Heart right ventricle (tissue), 16 donors: ENCODE data around the gene ZFAND2B. TPM values are rescaled to one million over a fixed set of nuclear protein-coding genes. Genes with fewer than 3 reads are reported as not detected.
"Not testable (repeated sequence)": the region's sequence is repeated elsewhere in the genome, so short reads cannot be mapped to it uniquely, and the experiment has no call there.

Experiments used
- ATAC-seq, 8 donors: fragments of 200-7000 bp; cut with Tn5 transposase; one replicate each; pipeline ENCODE4 v1.9.1; 2020; ENCODE audit warnings: mild to moderate bottlenecking in 8 of 8, moderate library complexity in 8 of 8, moderate number of reproducible peaks in 1 of 8
- DNase-seq, 2 donors: peaks; one replicate each; pipeline ENCODE4 v3.0.0-alpha.2; 2020
- H3K27ac ChIP-seq, 10 donors: fragments of 200-600 bp; sonication (generic) in 2 of 10; one replicate each; pipeline versions ENCODE4 v1.5.0 to v1.8.0; 2020 to 2022; ENCODE audit warnings: mild to moderate bottlenecking in 3 of 10
- H3K27me3 ChIP-seq, 7 donors: fragments of 200-600 bp; one replicate each; pipeline ENCODE4 v1.8.0; 2021 to 2022; ENCODE audit warnings: mild to moderate bottlenecking in 2 of 7
- H3K36me3 ChIP-seq, 9 donors: fragments of 200-600 bp; sonication (generic) in 1 of 9; one replicate each; pipeline versions ENCODE4 v1.5.0 to v1.8.0; 2020 to 2022; ENCODE audit warnings: mild to moderate bottlenecking in 2 of 9
- H3K4me1 ChIP-seq, 9 donors: fragments of 200-600 bp; sonication (generic) in 1 of 9; one replicate each; pipeline versions ENCODE4 v1.5.0 to v1.8.0; 2020 to 2022; ENCODE audit warnings: mild to moderate bottlenecking in 4 of 9
- H3K4me3 ChIP-seq, 10 donors: fragments of 200-600 bp; sonication (generic) in 2 of 10; one replicate each; pipeline versions ENCODE4 v1.5.0 to v1.8.0; 2020 to 2022; ENCODE audit warnings: mild to moderate bottlenecking in 7 of 10, moderate library complexity in 2 of 10
- H3K9me3 ChIP-seq, 11 donors: fragments of 200-600 bp in 10 of 11; sonication (generic) in 2 of 11; one replicate each; pipeline versions ENCODE4 v1.5.0 to v1.8.0; 2013 to 2022; ENCODE audit warnings: mild to moderate bottlenecking in 2 of 11, control low read depth in 1 of 11, moderate library complexity in 1 of 11
- WGBS, 2 donors: extraction: QIAGEN DNeasy Blood & Tissue Kit; methylation state at CpG; one replicate each; pipeline ENCODE4 v1.1.7; 2013; ENCODE audit warnings: inconsistent platforms in 1 of 2; 5-methylcytosine and 5-hydroxymethylcytosine counted together
- intact Hi-C, 10 donors: fragments of 100-400 bp; cut with DNase I; formaldehyde crosslinking; loops; one replicate each; pipeline versions ENCODE4 v1.11.1 to v1.14.2; 2022
- polyA plus RNA-seq, 2 donors: library from polyadenylated mRNA; stranded (reverse); fragments of 200-250 nt; gene quantifications; one replicate each; pipeline ENCODE4 v1.2.3, GENCODE V29; 2013
- total RNA-seq, 10 donors: library from RNA; stranded (reverse); fragmentation: NEBNext Ultra II Directional in 3 of 10; extraction: Animal tissue kit (Norgen Biotek cat#: 25700) in 3 of 10; gene quantifications; one replicate each; pipeline versions ENCODE4 v1.2.1 to v1.2.4, GENCODE V29; 2021 to 2023
- TF ChIP-seq, protein P1 (sequence below), 9 donors: fragments of 200-600 bp; sonication (generic) in 2 of 9; IDR thresholded peaks; one replicate each; pipeline versions ENCODE4 v1.5.0 to v1.8.0; 2021 to 2022; ENCODE audit warnings: antibody characterized with exemption in 9 of 9, mild to moderate bottlenecking in 5 of 9, moderate library complexity in 1 of 9
- donor health status: Arrhythmogenic right ventricular cardiomyopathy.
- donor health status: ischemic (EF 13 %, LVEDD 7.1; RV severe dilation, severe dysfunction).
- donor health status: healthy with polysubstance abuse.
- donor health status: DM: no; HTN: yes; CAD: no.
- donor health status: DM: no; HTN: no; CAD: no.
- donor health status: ischemic (EF 25% LVEDD 6.9; RV normal size, moderate dysfunction).
- donor health status: ischemic (EF 25% LVEDD 5.7; RV mildly dilated, moderate dysfunction).
- donor health status: healthy.
- donor health status: DM: yes; HTN: yes; CAD: no.
- donor health status: Ischemic cardiomyopathy.
- donor health status: ischemic (EF 35%, LVEDD 5.7; RV mildly dilated, moderate dysfunction).
- donor health status: nonischemic (EF 11% LVEDD 7.7; RV severe dilation, severe dysfunction).
- donor health status: DM: yes; HTN: yes; CAD: no.
- donor health status: PGD.
- donor health status: ischemic (EF 29% LVEDD 5.4; RV normal size, mild dysfunction).
- donor health status: nonischemic (EF 23%, LVEDD 6.1; RV moderate dilation, normal function).

Gene ZFAND2B
- total and polyA plus RNA-seq, 12 donors: 11.5 to 40.8 (median 17.4) TPM

DNA sequence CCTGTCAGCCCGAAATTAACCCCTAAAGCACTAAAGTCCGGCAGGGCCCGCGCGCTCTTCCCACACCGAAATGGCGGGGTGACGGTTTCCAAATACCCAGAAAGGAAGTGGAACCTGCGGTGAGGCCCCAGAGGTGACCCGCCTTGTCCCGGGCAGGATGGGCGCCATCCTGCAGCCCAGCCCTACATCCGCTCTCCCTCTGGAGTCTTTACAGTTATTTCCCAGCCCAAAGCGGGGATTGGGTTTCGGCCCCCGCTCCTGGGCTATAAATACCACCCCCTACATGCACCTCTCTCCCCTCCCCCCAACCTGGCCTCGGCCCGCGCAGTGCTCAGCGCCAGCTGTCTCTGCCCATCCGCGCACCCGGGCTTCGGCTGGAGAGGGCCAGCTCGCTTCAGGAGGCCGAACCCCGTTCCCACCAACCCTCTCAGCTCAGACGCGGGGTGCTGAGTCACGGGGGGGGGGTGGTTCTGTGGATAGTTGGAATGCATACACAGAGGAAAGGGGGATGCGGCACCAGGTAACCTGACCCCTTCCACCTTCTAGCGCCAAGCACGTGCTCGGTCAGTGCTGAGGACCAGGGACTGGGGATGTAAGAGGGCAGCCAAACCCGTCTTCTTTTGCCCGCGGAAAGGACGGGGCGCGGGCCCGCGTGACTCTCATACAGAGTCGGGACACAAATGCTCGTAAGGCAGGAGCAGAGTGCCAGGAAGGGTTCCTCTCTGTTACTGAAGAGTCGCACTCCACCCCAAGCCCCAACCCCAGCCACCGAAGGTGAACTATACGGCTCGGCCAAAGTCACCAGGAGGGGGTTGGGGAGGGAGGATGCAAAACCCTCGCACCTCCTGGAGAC is 46.5 kb downstream of the ZFAND2B start, which contains the start of gene TUBA4B:
TSS of gene TUBA4B (plus strand) at position 344 of the 853 bp plus-strand sequence. CDS start at position 509, 165 bp downstream.
- intact Hi-C loops: loop anchor here in 2 of 10 donors (2.0 kb wide), 2 partner anchors 26 to 42 kb away; partner anchors contain the start of gene DNAJB2 (in 2 of the 2)
- peaks cover 0 to 29% (median 7%) of the 10 kb centered on the region in 9 donors for H3K36me3 ChIP-seq
- H3K9me3 ChIP-seq: no peaks in the 10 kb centered on the region
- WGBS, 2 donors: 2 to 3% methylated on average over 49 of the region's 49 CpGs
- peaks cover 27 to 67% (median 55%) of the 10 kb centered on the region in 9 donors for H3K4me1 ChIP-seq
- ATAC-seq (peak; percentile 25 to 70 (median 46)), DNase-seq (peak in 1 of 2 donors; percentile 44)
- peak within 1 kb of the TSS in 9 of 10 donors; percentile 6 to 99 (median 84) for H3K27ac ChIP-seq
- peaks cover 0 to 28% (median 3%) of the 10 kb centered on the region in 7 donors for H3K27me3 ChIP-seq
- peak within 1 kb of the TSS; percentile 54 to 95 (median 76) for H3K4me3 ChIP-seq
- TF ChIP-seq, protein P1, sequence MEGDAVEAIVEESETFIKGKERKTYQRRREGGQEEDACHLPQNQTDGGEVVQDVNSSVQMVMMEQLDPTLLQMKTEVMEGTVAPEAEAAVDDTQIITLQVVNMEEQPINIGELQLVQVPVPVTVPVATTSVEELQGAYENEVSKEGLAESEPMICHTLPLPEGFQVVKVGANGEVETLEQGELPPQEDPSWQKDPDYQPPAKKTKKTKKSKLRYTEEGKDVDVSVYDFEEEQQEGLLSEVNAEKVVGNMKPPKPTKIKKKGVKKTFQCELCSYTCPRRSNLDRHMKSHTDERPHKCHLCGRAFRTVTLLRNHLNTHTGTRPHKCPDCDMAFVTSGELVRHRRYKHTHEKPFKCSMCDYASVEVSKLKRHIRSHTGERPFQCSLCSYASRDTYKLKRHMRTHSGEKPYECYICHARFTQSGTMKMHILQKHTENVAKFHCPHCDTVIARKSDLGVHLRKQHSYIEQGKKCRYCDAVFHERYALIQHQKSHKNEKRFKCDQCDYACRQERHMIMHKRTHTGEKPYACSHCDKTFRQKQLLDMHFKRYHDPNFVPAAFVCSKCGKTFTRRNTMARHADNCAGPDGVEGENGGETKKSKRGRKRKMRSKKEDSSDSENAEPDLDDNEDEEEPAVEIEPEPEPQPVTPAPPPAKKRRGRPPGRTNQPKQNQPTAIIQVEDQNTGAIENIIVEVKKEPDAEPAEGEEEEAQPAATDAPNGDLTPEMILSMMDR (IDR thresholded peaks at IDR 0.05): no peak

GRCh38 chr2:219253753-219254589 is 47.4 kb downstream of the ZFAND2B start, which contains the start of gene TUBA4A:
TUBA4A (minus strand) TSS chr2:219253918; CDS start chr2:219253858, 60 bp downstream.
- TF ChIP-seq, protein P1 (IDR thresholded peaks at IDR 0.05): peak in 2 of 9 donors; percentile 12 to 25
- Histone ChIP-seq H3K27ac (peak within 1 kb of the TSS in 9 of 10 donors; percentile 6 to 99 (median 84)), H3K4me3 (peak within 1 kb of the TSS; percentile 54 to 95 (median 76)), H3K4me1 (peaks cover 25 to 58% (median 48%) of the 10 kb centered on the region in 9 donors), H3K27me3 (peaks cover 0 to 35% (median 5%) of the 10 kb centered on the region in 7 donors), H3K36me3 (peaks cover 0 to 21% (median 7%) of the 10 kb centered on the region in 9 donors), H3K9me3 (no peaks in the 10 kb centered on the region)
- DNase-seq (peak; percentile 83 to 86), ATAC-seq (peak; percentile 90 to 95 (median 94))
- WGBS, 2 donors: 0 to 1% methylated on average over 72 to 76 of the region's 76 CpGs
- intact Hi-C loops: loop anchor here in 2 of 10 donors (2.0 kb wide), 2 partner anchors 25 to 41 kb away; partner anchors contain the start of gene DNAJB2 (in 2 of the 2)

DNA sequence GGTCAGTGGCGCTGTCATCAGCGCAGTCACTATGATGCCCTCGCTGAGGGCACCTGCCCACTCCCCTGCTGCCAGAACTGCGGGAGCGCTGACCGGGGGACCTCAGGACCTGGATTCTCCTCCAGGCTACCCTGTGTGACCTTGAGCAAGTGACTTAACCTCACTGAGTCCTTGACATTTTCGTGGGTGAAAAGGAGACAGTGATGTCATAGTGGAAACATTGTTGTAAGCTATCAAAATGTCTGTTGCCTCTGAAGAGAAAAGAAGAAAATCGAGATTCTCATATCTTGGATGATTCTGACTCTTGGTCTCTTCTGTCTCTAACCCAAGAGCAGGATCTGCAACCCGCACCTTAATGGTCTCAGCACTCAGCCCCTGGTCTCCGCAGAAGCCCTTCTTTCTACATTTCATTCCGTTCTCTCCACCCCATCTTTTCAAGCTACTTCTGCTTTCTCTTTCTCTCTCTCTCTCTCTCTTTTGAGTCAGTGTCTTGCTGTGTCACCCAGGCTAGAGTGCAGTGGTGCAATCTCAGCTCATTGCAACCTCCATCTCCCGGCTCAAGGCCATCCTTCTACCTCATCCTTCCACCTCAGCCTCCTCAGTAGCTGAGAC is 48.1 kb downstream of the ZFAND2B start:
- no peaks in the 10 kb centered on the region for H3K9me3 ChIP-seq
- intact Hi-C loops: no loop called here
- ATAC-seq: peak in 7 of 8 donors; percentile 0 to 27 (median 5)
- TF ChIP-seq, protein P1 (IDR thresholded peaks at IDR 0.05): no peak
- DNase-seq: no peak
- peaks cover 0 to 18% (median 7%) of the 10 kb centered on the region in 9 donors for H3K36me3 ChIP-seq
- peak overlapping the region in 7 of 10 donors; percentile 81 to 99 (median 89) for H3K27ac ChIP-seq
- WGBS, 2 donors: 23 to 26% methylated on average over 12 of the region's 12 CpGs
- H3K27me3 ChIP-seq: peaks cover 0 to 35% (median 5%) of the 10 kb centered on the region in 7 donors
- H3K4me1 ChIP-seq: peaks cover 18 to 51% (median 41%) of the 10 kb centered on the region in 9 donors
- peak overlapping the region; percentile 54 to 95 (median 76) for H3K4me3 ChIP-seq

DNA sequence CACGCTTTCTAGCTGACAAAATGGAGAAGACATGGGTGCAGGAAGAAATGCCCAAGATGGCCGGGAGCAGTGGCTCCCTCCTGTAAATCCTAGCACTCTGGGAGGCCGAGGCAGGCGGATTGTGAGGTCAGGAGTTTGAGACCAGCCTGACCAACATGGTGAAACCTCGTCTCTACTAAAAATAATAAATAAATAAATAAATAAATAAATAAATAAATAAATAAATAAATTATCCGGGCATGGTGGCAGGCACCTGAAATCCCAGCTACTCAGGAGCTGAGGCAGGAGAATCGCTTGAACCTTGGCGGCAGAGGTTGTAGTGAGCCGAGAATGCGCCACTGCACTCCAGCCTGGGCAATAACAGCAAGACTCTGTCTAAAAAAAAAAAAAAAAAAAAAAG is 52.4 kb downstream of the ZFAND2B start:
- 88 to 89% methylated on average over 10 of the region's 10 CpGs for WGBS, 2 donors
- H3K27ac ChIP-seq, H3K36me3 ChIP-seq, DNase-seq, intact Hi-C loops, H3K9me3 ChIP-seq, ATAC-seq, H3K4me3 ChIP-seq: not testable (repeated sequence)
- peaks cover 0 to 14% (median 9%) of the 10 kb centered on the region in 9 donors for H3K4me1 ChIP-seq
- peaks cover 0 to 38% (median 10%) of the 10 kb centered on the region in 7 donors for H3K27me3 ChIP-seq
